ENCODE results near the gene UGT1A6. TPM values are rescaled to one million over a fixed set of nuclear protein-coding genes. Genes with fewer than 3 reads are reported as not detected.

UGT1A6 gene
- total and polyA plus RNA-seq, 2 experiments from 2014 or later = not detected

- Histone ChIP-seq H3K9ac (no peak overlapping the region), H2AFZ (no peak overlapping the region), H3K27ac (no peak overlapping the region), H3K4me2 (ENCODE audit: unreplicated experiment) (no peak overlapping the region), H3K9me3 (ENCODE audit: low read depth) (no peaks in the 10 kb centered on the region), H4K20me1 (ENCODE audit: insufficient read depth) (no peaks in the 10 kb centered on the region), H3K4me1 (ENCODE audit: insufficient read depth) (no peaks in the 10 kb centered on the region), H3K4me3 (no peak overlapping the region), H3K9me2 (ENCODE audit: insufficient read depth) (no peaks in the 10 kb centered on the region), H3K27me3 (replicated peaks; ENCODE audit: insufficient read depth) (peaks cover 17% of the 10 kb centered on the region; the same call in 1 of the 2 replicates), H3F3A (ENCODE audit: insufficient read depth) (no peaks in the 10 kb centered on the region), H3K36me3 (ENCODE audit: low read depth) (no peaks in the 10 kb centered on the region), H3K79me2 (ENCODE audit: insufficient read depth) (no peaks in the 10 kb centered on the region)
- DNase-seq = no peak
- 48 to 64% methylated on average over 6 to 7 of the region's 7 CpGs for WGBS, 2 experiments (ENCODE audit: low coverage in 1 of 2, low lambda C conversion rate in 2 of 2, missing lambda C conversion rate in 2 of 2)
- TF ChIP-seq EZH2 (IDR thresholded peaks at IDR 0.05; ENCODE audit: insufficient read depth, poor library complexity, severe bottlenecking) (no peak), EZH2phosphoT487 (IDR thresholded peaks at IDR 0.05; ENCODE audit: insufficient read depth, low read depth) (no peak)
- in situ Hi-C loops (cut with MboI) = no loop called here
Observed at GRCh38 chr2:233789554-233789953, 96.9 kb downstream of the UGT1A6 start.

GRCh38 chr2:233791151-233791882 is 98.6 kb downstream of the UGT1A6 start:
- Histone ChIP-seq H2AFZ (no peak overlapping the region), H3K36me3 (ENCODE audit: low read depth) (no peaks in the 10 kb centered on the region), H3K9me2 (ENCODE audit: insufficient read depth) (no peaks in the 10 kb centered on the region), H3K4me1 (ENCODE audit: insufficient read depth) (no peaks in the 10 kb centered on the region), H4K20me1 (ENCODE audit: insufficient read depth) (no peaks in the 10 kb centered on the region), H3K4me2 (ENCODE audit: unreplicated experiment) (no peak overlapping the region), H3K9me3 (ENCODE audit: low read depth) (no peaks in the 10 kb centered on the region), H3K4me3 (no peak overlapping the region), H3K9ac (no peak overlapping the region), H3K79me2 (ENCODE audit: insufficient read depth) (no peaks in the 10 kb centered on the region), H3K27ac (no peak overlapping the region), H3F3A (ENCODE audit: insufficient read depth) (no peaks in the 10 kb centered on the region), H3K27me3 (replicated peaks; ENCODE audit: insufficient read depth) (peaks cover 25% of the 10 kb centered on the region; the same call in 1 of the 2 replicates)
- DNase-seq = no peak
- 47 to 49% methylated on average over 18 of the region's 18 CpGs for WGBS, 2 experiments (ENCODE audit: low coverage in 1 of 2, low lambda C conversion rate in 2 of 2, missing lambda C conversion rate in 2 of 2)
- in situ Hi-C loops (cut with MboI) = no loop called here
- TF ChIP-seq EZH2 (IDR thresholded peaks at IDR 0.05; ENCODE audit: insufficient read depth, poor library complexity, severe bottlenecking) = no peak
- TF ChIP-seq EZH2phosphoT487 (IDR thresholded peaks at IDR 0.05; ENCODE audit: insufficient read depth, low read depth) = no peak

- no peak overlapping the region for H3K27ac ChIP-seq
- no peaks in the 10 kb centered on the region for H3K4me1 ChIP-seq (ENCODE audit: insufficient read depth)
- H2AFZ ChIP-seq = no peak overlapping the region
- no peaks in the 10 kb centered on the region for H3K9me2 ChIP-seq (ENCODE audit: insufficient read depth)
- TF ChIP-seq EZH2phosphoT487 (IDR thresholded peaks at IDR 0.05; ENCODE audit: insufficient read depth, low read depth) = no peak
- TF ChIP-seq EZH2 (IDR thresholded peaks at IDR 0.05; ENCODE audit: insufficient read depth, poor library complexity, severe bottlenecking) = no peak
- H3K4me2 ChIP-seq (ENCODE audit: unreplicated experiment) = no peak overlapping the region
- no peak for DNase-seq
- H3K36me3 ChIP-seq (ENCODE audit: low read depth) = no peaks in the 10 kb centered on the region
- no peaks in the 10 kb centered on the region for H4K20me1 ChIP-seq (ENCODE audit: insufficient read depth)
- no peak overlapping the region for H3K4me3 ChIP-seq
- peaks cover 25% of the 10 kb centered on the region; the same call in 1 of the 2 replicates for H3K27me3 ChIP-seq (replicated peaks; ENCODE audit: insufficient read depth)
- in situ Hi-C loops (cut with MboI) = no loop called here
- H3K9me3 ChIP-seq (ENCODE audit: low read depth) = no peaks in the 10 kb centered on the region
- H3K79me2 ChIP-seq (ENCODE audit: insufficient read depth) = no peaks in the 10 kb centered on the region
- no peaks in the 10 kb centered on the region for H3F3A ChIP-seq (ENCODE audit: insufficient read depth)
- no peak overlapping the region for H3K9ac ChIP-seq
- WGBS, 2 experiments (ENCODE audit: low coverage in 1 of 2, low lambda C conversion rate in 2 of 2, missing lambda C conversion rate in 2 of 2) = 51 to 59% methylated on average over 8 to 9 of the region's 9 CpGs
Observed at GRCh38 chr2:233791883-233792329, 99.2 kb downstream of the UGT1A6 start.

DNA sequence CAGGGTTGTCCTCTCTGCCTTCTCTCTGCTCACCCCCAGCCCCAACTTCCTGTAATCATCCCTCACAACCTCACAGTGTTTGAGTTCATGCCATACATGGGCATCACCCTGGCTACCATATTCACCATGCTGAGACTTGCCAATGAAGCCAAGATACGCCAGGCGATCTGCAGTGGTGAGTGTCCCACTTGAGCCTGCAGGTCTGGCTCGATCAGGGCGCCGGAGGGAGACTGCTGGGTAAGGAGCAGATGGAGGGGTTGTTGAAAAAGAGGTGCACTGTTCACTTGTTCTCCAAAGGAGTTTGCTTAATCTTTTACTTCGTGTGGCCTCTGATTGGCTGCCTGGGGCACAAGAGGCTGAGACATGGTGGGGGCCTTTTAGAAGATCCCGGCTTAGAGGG is 100.0 kb downstream of the UGT1A6 start:
- Histone ChIP-seq H3K4me3 (no peak overlapping the region), H3K27me3 (replicated peaks; ENCODE audit: insufficient read depth) (peaks cover 25% of the 10 kb centered on the region; the same call in 1 of the 2 replicates), H2AFZ (no peak overlapping the region), H3K9ac (no peak overlapping the region), H3K4me1 (ENCODE audit: insufficient read depth) (no peaks in the 10 kb centered on the region), H3K79me2 (ENCODE audit: insufficient read depth) (no peaks in the 10 kb centered on the region), H3F3A (ENCODE audit: insufficient read depth) (no peaks in the 10 kb centered on the region), H3K36me3 (ENCODE audit: low read depth) (no peaks in the 10 kb centered on the region), H3K27ac (no peak overlapping the region), H3K4me2 (ENCODE audit: unreplicated experiment) (no peak overlapping the region), H4K20me1 (ENCODE audit: insufficient read depth) (no peaks in the 10 kb centered on the region), H3K9me2 (ENCODE audit: insufficient read depth) (no peaks in the 10 kb centered on the region), H3K9me3 (ENCODE audit: low read depth) (no peaks in the 10 kb centered on the region)
- 53 to 55% methylated on average over 7 of the region's 7 CpGs for WGBS, 2 experiments (ENCODE audit: low coverage in 1 of 2, low lambda C conversion rate in 2 of 2, missing lambda C conversion rate in 2 of 2)
- DNase-seq = no peak
- in situ Hi-C loops (cut with MboI) = no loop called here
- TF ChIP-seq EZH2phosphoT487 (IDR thresholded peaks at IDR 0.05; ENCODE audit: insufficient read depth, low read depth) = no peak

Measured in GM23248 (cell line).